Breast epithelium (tissue), 4 donors: ENCODE data around the gene ANGPT4. TPM values are rescaled to one million over a fixed set of nuclear protein-coding genes. Genes with fewer than 3 reads are reported as not detected.
A peak's percentile ranks its signal among the peaks of the same experiment; 100 is the strongest.

Source experiments
- DNase-seq, 2 donors: peaks; one replicate each; pipeline ENCODE4 v3.0.0-alpha.2; 2019; ENCODE audit warnings: low spot score in 2 of 2
- H3K27ac ChIP-seq, 2 donors: fragments of 200-600 bp; sonication (generic) in 1 of 2; one replicate each; pipeline ENCODE4 v1.5.1; 2016 to 2019; ENCODE audit warnings: mild to moderate bottlenecking in 1 of 2
- H3K27me3 ChIP-seq, 2 donors: fragments of 200-600 bp; sonication (generic) in 1 of 2; one replicate each; pipeline versions ENCODE4 v1.5.1 to v1.6.0; 2017 to 2019; ENCODE audit warnings: control low read depth in 1 of 2, mild to moderate bottlenecking in 1 of 2
- H3K36me3 ChIP-seq: fragments of 200-600 bp; one replicate; pipeline ENCODE4 v1.5.1; 2019
- H3K4me1 ChIP-seq, 2 donors: fragments of 200-600 bp; sonication (generic); one replicate each; pipeline ENCODE4 v1.5.1; 2016 to 2019; ENCODE audit warnings: control low read depth in 1 of 2
- H3K4me3 ChIP-seq, 3 donors: fragments of 200-600 bp; sonication (generic); 1 replicate in 2 of 3; 2 replicates in 1 of 3; pipeline ENCODE4 v1.5.1; 2016 to 2019; ENCODE audit warnings: mild to moderate bottlenecking in 3 of 3, moderate library complexity in 2 of 3
- H3K9me3 ChIP-seq, 2 donors: fragments of 200-600 bp; sonication (generic) in 1 of 2; one replicate each; pipeline ENCODE4 v1.5.1; 2016 to 2019; ENCODE audit warnings: control low read depth in 1 of 2
- POLR2A ChIP-seq: fragments of 450-650 bp; IDR thresholded peaks from one replicate; pipeline ENCODE4 v1.6.1; 2016; ENCODE audit warnings: antibody characterized with exemption, mild to moderate bottlenecking, moderate library complexity
- POLR2AphosphoS5 ChIP-seq, 3 donors: sonication (generic); formaldehyde crosslinking; IDR thresholded peaks; one replicate each; pipeline ENCODE4 v1.6.1; 2017; ENCODE audit warnings: antibody characterized with exemption in 3 of 3
- intact Hi-C: fragments of 100-400 bp; cut with DNase I; formaldehyde crosslinking; loops from one replicate; pipeline ENCODE4 v1.15.1; 2023; ENCODE audit warnings: low total_unique reads
- total RNA-seq, 3 donors: library from RNA; depleted of rRNA; stranded (reverse); fragments of >200 nt; gene quantifications; one replicate each; pipeline ENCODE4 v1.1.0, GENCODE V29; 2016
- TF ChIP-seq, protein P1 (sequence below), 3 donors: fragments of 450-650 bp; IDR thresholded peaks; one replicate each; pipeline ENCODE4 v1.5.1; 2016 to 2017; ENCODE audit warnings: antibody characterized with exemption in 3 of 3, mild to moderate bottlenecking in 3 of 3, moderate library complexity in 3 of 3

ANGPT4 gene
- total RNA-seq, 3 donors from 2014 or later = 0.66 to 18.4 (median 1.0) TPM

- no peaks in the 10 kb centered on the region for H3K9me3 ChIP-seq
- TF ChIP-seq, protein P1, sequence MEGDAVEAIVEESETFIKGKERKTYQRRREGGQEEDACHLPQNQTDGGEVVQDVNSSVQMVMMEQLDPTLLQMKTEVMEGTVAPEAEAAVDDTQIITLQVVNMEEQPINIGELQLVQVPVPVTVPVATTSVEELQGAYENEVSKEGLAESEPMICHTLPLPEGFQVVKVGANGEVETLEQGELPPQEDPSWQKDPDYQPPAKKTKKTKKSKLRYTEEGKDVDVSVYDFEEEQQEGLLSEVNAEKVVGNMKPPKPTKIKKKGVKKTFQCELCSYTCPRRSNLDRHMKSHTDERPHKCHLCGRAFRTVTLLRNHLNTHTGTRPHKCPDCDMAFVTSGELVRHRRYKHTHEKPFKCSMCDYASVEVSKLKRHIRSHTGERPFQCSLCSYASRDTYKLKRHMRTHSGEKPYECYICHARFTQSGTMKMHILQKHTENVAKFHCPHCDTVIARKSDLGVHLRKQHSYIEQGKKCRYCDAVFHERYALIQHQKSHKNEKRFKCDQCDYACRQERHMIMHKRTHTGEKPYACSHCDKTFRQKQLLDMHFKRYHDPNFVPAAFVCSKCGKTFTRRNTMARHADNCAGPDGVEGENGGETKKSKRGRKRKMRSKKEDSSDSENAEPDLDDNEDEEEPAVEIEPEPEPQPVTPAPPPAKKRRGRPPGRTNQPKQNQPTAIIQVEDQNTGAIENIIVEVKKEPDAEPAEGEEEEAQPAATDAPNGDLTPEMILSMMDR (IDR thresholded peaks at IDR 0.05) = no peak
- TF ChIP-seq POLR2A = no peak
- intact Hi-C loops = loop anchor here (1.0 to 5.0 kb wide), 3 partner anchors 30 to 157 kb away; no protein-coding TSS in a partner anchor
- H3K27ac ChIP-seq = no peak overlapping the region
- H3K27me3 ChIP-seq = peaks cover 0 to 17% of the 10 kb centered on the region in 2 donors
- H3K4me3 ChIP-seq = no peak overlapping the region
- no peak for DNase-seq
- H3K36me3 ChIP-seq = no peaks in the 10 kb centered on the region
- no peaks in the 10 kb centered on the region for H3K4me1 ChIP-seq
These were observed 39.5 kb upstream of the ANGPT4 start for GRCh38 chr20:955656-956055.

DNA sequence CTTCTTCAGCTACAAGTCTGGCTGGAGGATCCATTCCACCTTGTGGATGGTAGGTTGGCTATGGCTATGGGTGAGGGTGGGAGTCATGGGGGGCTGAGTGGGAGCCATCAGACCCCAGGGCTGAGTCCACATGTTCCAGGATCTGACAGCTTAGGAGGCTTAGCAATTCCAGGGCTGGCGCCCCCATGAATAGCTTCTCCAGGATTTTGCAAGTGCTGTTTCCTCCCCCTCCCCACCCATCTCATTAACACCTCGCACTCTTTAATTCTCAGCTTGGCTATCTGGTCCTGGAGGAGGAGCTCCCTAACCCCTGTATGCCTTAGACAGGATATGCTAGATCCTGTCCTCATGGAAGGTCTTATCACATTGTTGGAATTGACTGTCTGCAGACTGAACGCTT is 39.0 kb upstream of the ANGPT4 start:
- Histone ChIP-seq H3K27ac (no peak overlapping the region), H3K27me3 (peaks cover 0 to 17% of the 10 kb centered on the region in 2 donors), H3K4me3 (no peak overlapping the region), H3K4me1 (no peaks in the 10 kb centered on the region), H3K36me3 (no peaks in the 10 kb centered on the region), H3K9me3 (no peaks in the 10 kb centered on the region)
- TF ChIP-seq POLR2AphosphoS5 (IDR thresholded peaks at IDR 0.05) (no peak), POLR2A (no peak)
- TF ChIP-seq, protein P1 (IDR thresholded peaks at IDR 0.05) = no peak
- intact Hi-C loops = loop anchor here (5.0 kb wide), 2 partner anchors 138 to 157 kb away; no protein-coding TSS in a partner anchor
- DNase-seq = no peak

DNA sequence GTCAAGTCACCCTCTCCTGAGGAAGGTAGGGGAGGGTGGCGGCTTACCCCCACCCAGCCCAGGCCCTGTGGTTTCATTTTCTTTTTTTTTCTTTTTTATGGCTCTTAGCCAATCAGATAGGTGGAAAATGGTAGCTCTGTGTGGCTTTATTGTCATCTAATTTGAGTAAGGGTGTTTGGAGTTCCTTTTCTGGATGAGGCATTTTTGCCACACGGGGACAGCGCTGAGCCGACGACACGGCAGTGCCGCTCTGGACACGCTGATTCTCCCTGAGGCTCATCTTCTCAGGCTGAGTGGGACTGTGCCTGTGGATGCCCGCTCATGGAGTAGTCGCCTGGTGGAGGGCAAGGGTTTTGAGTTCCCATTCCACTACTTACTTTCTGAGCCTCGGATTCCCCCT is 37.6 kb upstream of the ANGPT4 start:
- Histone ChIP-seq H3K36me3 (no peaks in the 10 kb centered on the region), H3K9me3 (no peaks in the 10 kb centered on the region), H3K4me3 (no peak overlapping the region), H3K27ac (no peak overlapping the region), H3K4me1 (no peaks in the 10 kb centered on the region), H3K27me3 (peaks cover 0 to 15% of the 10 kb centered on the region in 2 donors)
- TF ChIP-seq, protein P1 (IDR thresholded peaks at IDR 0.05) = peak in 2 of 3 donors; percentile 18 to 23
- TF ChIP-seq POLR2A = no peak
- DNase-seq = no peak
- intact Hi-C loops = no loop called here

DNA sequence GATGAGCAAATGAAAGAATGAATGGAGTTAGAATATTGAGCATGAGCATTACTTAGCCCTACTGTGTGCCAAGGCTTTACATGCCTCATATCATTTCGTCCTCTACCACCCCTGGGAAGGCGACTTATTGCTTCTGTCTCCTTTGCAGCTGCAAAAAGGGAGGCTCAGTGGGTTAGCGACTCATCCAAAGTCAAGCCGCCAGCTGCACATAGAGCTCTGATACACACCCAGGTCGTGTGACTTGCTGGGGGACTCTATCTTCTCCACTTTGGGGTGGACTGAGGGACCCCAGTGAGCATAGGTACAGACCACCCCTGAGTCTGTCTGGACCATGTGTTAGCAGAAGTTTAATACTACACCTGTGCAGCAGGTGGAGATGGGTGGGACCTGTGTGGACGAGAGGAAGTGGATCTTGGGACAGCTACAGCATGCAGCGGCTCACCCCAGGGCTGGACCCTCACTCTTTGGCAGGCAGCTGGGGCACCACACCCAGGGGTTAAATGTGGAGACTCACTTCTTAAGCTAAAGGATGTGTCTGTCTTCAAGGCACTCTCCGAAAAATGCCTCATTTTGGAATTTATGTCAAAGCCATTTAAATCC is 36.2 kb upstream of the ANGPT4 start:
- peaks cover 0 to 12% of the 10 kb centered on the region in 2 donors for H3K27me3 ChIP-seq
- intact Hi-C loops = no loop called here
- DNase-seq = no peak
- H3K36me3 ChIP-seq = no peaks in the 10 kb centered on the region
- H3K4me3 ChIP-seq = no peak overlapping the region
- H3K9me3 ChIP-seq = no peaks in the 10 kb centered on the region
- no peaks in the 10 kb centered on the region for H3K4me1 ChIP-seq
- TF ChIP-seq POLR2AphosphoS5 (IDR thresholded peaks at IDR 0.05) = no peak
- no peak overlapping the region for H3K27ac ChIP-seq

GRCh38 chr20:951384-952169 is 35.4 kb upstream of the ANGPT4 start:
- H3K4me1 ChIP-seq = no peaks in the 10 kb centered on the region
- no peak overlapping the region for H3K4me3 ChIP-seq
- peaks cover 0 to 18% of the 10 kb centered on the region in 2 donors for H3K27me3 ChIP-seq
- H3K36me3 ChIP-seq = no peaks in the 10 kb centered on the region
- H3K27ac ChIP-seq = no peak overlapping the region
- TF ChIP-seq POLR2AphosphoS5 (IDR thresholded peaks at IDR 0.05) = no peak
- TF ChIP-seq POLR2A = no peak
- TF ChIP-seq, protein P1 (IDR thresholded peaks at IDR 0.05) = no peak
- no peak for DNase-seq
- intact Hi-C loops = no loop called here
- no peaks in the 10 kb centered on the region for H3K9me3 ChIP-seq
